Transverse colon (tissue), 4 donors: ENCODE data around the gene AVPI1. TPM values are rescaled to one million over a fixed set of nuclear protein-coding genes. Genes with fewer than 3 reads are reported as not detected.

Source experiments
- DNase-seq: peaks from one replicate; pipeline ENCODE4 v3.0.0-alpha.2; 2019
- H3K27ac ChIP-seq, 4 donors: fragments of 200-600 bp; sonication (generic); 2 replicates each; pipeline ENCODE4 v1.5.1; 2016 to 2018; ENCODE audit warnings: inconsistent platforms in 4 of 4
- H3K27me3 ChIP-seq: fragments of 200-600 bp; sonication (generic); 2 replicates; pipeline ENCODE4 v1.5.1; 2017; ENCODE audit warnings: inconsistent platforms
- H3K36me3 ChIP-seq, 4 donors: fragments of 200-600 bp; sonication (generic); 2 replicates each; pipeline ENCODE4 v1.5.1; 2017 to 2019; ENCODE audit warnings: inconsistent platforms in 4 of 4
- H3K4me1 ChIP-seq, 4 donors: fragments of 200-600 bp; sonication (generic); 2 replicates each; pipeline ENCODE4 v1.5.1; 2017 to 2020; ENCODE audit warnings: inconsistent platforms in 4 of 4
- H3K4me3 ChIP-seq, 4 donors: fragments of 200-600 bp; sonication (generic); 1 replicate in 1 of 4; 2 replicates in 3 of 4; pipeline versions ENCODE4 v1.5.1 to v1.6.1; 2017 to 2019; ENCODE audit warnings: inconsistent platforms in 4 of 4
- H3K9me3 ChIP-seq, 2 donors: fragments of 200-600 bp; sonication (generic); 2 replicates each; pipeline ENCODE4 v1.5.1; 2017 to 2019; ENCODE audit warnings: inconsistent platforms in 2 of 2
- EP300 ChIP-seq: sonication (generic); formaldehyde crosslinking; IDR thresholded peaks from one replicate; pipeline ENCODE4 v1.6.1; 2017; ENCODE audit warnings: antibody characterized with exemption, low read depth
- POLR2A ChIP-seq: fragments of 450-650 bp; IDR thresholded peaks from one replicate; pipeline ENCODE4 v1.6.1; 2016; ENCODE audit warnings: antibody characterized with exemption, mild to moderate bottlenecking, moderate library complexity
- POLR2AphosphoS5 ChIP-seq, 3 donors: sonication (generic); formaldehyde crosslinking; IDR thresholded peaks; one replicate each; pipeline ENCODE4 v1.6.1; 2016; ENCODE audit warnings: antibody characterized with exemption in 3 of 3
- WGBS, 2 donors: methylation state at CpG; one replicate each; pipeline ENCODE4 v1.1.5; 2018; ENCODE audit warnings: low coverage in 1 of 2; 5-methylcytosine and 5-hydroxymethylcytosine counted together
- in situ Hi-C, 4 donors: fragments of 200-750 bp; cut with MboI; loops; one replicate each; pipeline versions ENCODE4 v1.15.0 to v1.15.1; 2017; ENCODE audit warnings: low sequenced_read_pairs in 3 of 4, low pct_ligation_motif_present in 1 of 4, low pct_unique_long_range_greater_than_20kb in 1 of 4
- intact Hi-C: fragments of 100-400 bp; cut with DNase I; formaldehyde crosslinking; loops from one replicate; pipeline ENCODE4 v1.15.1; 2023; ENCODE audit warnings: low total_unique reads
- total RNA-seq, 4 donors: library from RNA; depleted of rRNA; stranded (reverse); fragments of >200 nt; gene quantifications; one replicate each; pipeline ENCODE4 v1.1.0, GENCODE V29; 2016
- TF ChIP-seq, protein P1 (sequence below), 5 experiments: fragments of 200-600 bp in 3 of 5; fragments of 450-650 bp in 2 of 5; sonication (generic) in 3 of 5; IDR thresholded peaks; 1 replicate in 2 of 5; 2 replicates in 3 of 5; pipeline ENCODE4 v1.5.1; 2016 to 2017; ENCODE audit warnings: antibody characterized with exemption in 5 of 5, inconsistent platforms in 3 of 5, mild to moderate bottlenecking in 2 of 5, moderate library complexity in 1 of 5

AVPI1 gene
- total RNA-seq, 4 donors from 2014 or later, result 24.3 to 79.3 (median 47.9) TPM

DNA sequence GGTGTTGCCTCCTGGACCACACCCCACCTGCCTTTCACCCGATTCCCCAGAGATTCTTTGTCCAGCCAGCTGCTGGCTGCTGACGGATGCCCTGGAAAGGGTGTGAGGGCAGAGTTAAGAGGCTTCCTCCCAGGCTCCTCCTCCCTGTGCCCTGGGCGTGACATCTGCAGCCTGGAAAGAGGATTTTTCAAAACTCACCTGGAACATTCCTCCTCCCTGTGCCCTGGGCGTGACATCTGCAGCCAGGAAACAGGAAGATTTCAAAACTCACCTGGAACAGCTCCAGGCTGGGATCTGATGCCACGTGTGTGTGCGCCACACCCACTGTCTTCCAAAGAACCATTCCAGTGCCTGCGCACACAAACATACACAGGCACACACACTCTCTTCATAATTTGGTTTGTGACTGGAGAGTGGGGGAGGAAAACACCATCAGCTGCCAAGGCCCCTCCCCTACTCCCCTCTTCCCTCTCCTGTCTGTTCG, 31.7 kb upstream of the AVPI1 start:
- peak; percentile 94 for DNase-seq
- intact Hi-C loops (no loop called here), in situ Hi-C loops (no loop called here)
- Histone ChIP-seq H3K27me3 (no peaks in the 10 kb centered on the region), H3K4me1 (peaks cover 47 to 83% (median 69%) of the 10 kb centered on the region in 4 donors), H3K4me3 (no peak overlapping the region), H3K36me3 (no peaks in the 10 kb centered on the region), H3K9me3 (no peaks in the 10 kb centered on the region), H3K27ac (peak overlapping the region; percentile 87 to 99 (median 96))
- WGBS, 2 donors, result 22% methylated on average over 8 of the region's 8 CpGs; no CpG with 5 or more reads in 1 of the 2 donors
- TF ChIP-seq POLR2AphosphoS5 (IDR thresholded peaks at IDR 0.05) (peak; percentile 50 to 88 (median 64)), POLR2A (peak; percentile 46), EP300 (peak; percentile 32)
- TF ChIP-seq, protein P1, sequence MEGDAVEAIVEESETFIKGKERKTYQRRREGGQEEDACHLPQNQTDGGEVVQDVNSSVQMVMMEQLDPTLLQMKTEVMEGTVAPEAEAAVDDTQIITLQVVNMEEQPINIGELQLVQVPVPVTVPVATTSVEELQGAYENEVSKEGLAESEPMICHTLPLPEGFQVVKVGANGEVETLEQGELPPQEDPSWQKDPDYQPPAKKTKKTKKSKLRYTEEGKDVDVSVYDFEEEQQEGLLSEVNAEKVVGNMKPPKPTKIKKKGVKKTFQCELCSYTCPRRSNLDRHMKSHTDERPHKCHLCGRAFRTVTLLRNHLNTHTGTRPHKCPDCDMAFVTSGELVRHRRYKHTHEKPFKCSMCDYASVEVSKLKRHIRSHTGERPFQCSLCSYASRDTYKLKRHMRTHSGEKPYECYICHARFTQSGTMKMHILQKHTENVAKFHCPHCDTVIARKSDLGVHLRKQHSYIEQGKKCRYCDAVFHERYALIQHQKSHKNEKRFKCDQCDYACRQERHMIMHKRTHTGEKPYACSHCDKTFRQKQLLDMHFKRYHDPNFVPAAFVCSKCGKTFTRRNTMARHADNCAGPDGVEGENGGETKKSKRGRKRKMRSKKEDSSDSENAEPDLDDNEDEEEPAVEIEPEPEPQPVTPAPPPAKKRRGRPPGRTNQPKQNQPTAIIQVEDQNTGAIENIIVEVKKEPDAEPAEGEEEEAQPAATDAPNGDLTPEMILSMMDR (IDR thresholded peaks at IDR 0.05), result no peak

DNA sequence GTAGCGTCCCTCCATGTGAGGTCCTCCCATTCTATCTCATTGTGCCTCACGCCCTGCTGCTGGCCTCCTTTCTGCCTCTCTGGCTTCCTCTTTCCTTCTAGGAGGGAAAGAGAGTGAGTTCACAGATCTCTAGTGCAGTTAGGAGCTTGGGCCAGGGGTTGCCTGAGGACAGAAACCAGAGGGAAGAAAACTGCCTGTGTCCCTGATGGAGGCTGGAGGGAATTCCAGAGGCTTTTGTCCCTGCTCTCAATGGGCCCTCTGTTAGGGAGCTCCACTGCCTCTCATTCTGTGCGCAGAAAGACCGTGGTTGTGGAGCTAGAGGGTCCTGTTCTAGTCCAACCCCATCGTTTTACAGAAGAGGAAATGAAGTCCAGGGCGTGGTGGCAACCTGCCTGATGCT, 31.1 kb upstream of the AVPI1 start:
- no peak for DNase-seq
- WGBS, 2 donors, result 37 to 52% methylated on average over 3 to 6 of the region's 6 CpGs
- in situ Hi-C loops (no loop called here), intact Hi-C loops (no loop called here)
- H3K4me3 ChIP-seq, result no peak overlapping the region
- peak overlapping the region; percentile 87 to 99 (median 96) for H3K27ac ChIP-seq
- H3K27me3 ChIP-seq, result no peaks in the 10 kb centered on the region
- H3K4me1 ChIP-seq, result peaks cover 47 to 81% (median 70%) of the 10 kb centered on the region in 4 donors
- no peaks in the 10 kb centered on the region for H3K36me3 ChIP-seq
- TF ChIP-seq, protein P1 (IDR thresholded peaks at IDR 0.05), result no peak
- TF ChIP-seq POLR2A, result no peak
- no peak for TF ChIP-seq POLR2AphosphoS5 (IDR thresholded peaks at IDR 0.05)
- TF ChIP-seq EP300, result no peak
- no peaks in the 10 kb centered on the region for H3K9me3 ChIP-seq

DNA sequence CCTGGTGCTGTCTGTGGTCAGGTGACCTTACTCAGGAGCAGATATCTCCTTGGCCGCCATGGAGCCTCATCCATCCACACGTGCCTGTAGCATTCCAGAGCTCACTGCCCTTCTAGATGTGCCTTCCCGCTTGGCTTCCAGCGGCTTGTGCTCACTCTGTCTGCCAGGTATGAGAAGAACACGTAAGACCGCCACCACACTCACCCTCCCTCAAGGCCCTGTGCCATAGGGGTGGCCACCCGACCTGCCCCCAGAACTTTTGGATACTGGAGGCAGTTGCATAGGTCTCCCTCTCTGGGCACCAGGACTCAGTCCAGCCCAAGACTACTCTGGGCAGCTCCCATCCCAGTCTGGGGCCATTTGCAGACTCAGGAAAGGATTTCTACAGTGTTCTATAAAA, 30.6 kb upstream of the AVPI1 start:
- Histone ChIP-seq H3K4me1 (peaks cover 49 to 81% (median 68%) of the 10 kb centered on the region in 4 donors), H3K27me3 (no peaks in the 10 kb centered on the region), H3K9me3 (no peaks in the 10 kb centered on the region), H3K27ac (peak overlapping the region; percentile 87 to 99 (median 96)), H3K4me3 (no peak overlapping the region), H3K36me3 (no peaks in the 10 kb centered on the region)
- in situ Hi-C loops (no loop called here), intact Hi-C loops (no loop called here)
- TF ChIP-seq POLR2AphosphoS5 (IDR thresholded peaks at IDR 0.05), result no peak
- no peak for TF ChIP-seq POLR2A
- TF ChIP-seq, protein P1 (IDR thresholded peaks at IDR 0.05), result no peak
- TF ChIP-seq EP300, result no peak
- WGBS, 2 donors, result 90% methylated on average over 7 of the region's 7 CpGs; no CpG with 5 or more reads in 1 of the 2 donors
- no peak for DNase-seq

DNA sequence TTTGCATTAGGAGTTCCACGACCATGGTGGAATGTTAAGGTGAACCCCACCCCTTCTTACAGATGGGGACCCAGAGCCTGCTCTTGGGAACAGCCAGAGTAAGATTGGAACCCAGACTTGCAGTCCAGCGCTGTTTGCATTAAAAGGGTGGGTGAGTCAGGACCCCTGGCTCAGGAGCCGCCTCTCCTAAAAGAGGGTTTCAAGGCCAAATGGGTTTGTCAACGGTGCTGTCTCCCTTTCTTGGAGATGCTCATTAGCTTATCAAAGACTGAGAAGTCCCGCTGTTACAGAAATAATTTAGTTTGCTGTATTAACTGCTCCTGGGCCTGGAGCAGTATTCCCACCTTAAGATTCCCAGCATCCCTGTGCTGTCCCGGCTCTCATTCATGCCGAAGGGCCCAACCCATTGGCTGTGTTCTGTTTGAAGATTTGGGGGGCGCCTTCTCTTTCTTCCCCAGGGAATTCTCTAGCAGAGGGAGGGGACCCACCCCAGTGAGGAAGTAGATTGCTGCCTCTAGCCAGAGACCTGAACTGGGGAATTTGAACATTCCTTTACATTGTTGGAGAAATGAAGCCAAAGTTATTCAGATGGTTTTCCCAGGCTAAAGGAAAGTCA, 28.3 kb upstream of the AVPI1 start:
- Histone ChIP-seq H3K4me3 (peak overlapping the region; percentile 41 to 83 (median 68)), H3K4me1 (peaks cover 46 to 76% (median 58%) of the 10 kb centered on the region in 4 donors), H3K9me3 (no peaks in the 10 kb centered on the region), H3K27ac (peak overlapping the region; percentile 93 to 99 (median 98)), H3K27me3 (no peaks in the 10 kb centered on the region), H3K36me3 (no peaks in the 10 kb centered on the region)
- intact Hi-C loops, result no loop called here
- in situ Hi-C loops, result no loop called here
- TF ChIP-seq POLR2A (no peak), EP300 (no peak), POLR2AphosphoS5 (IDR thresholded peaks at IDR 0.05) (no peak)
- TF ChIP-seq, protein P1 (IDR thresholded peaks at IDR 0.05), result no peak
- DNase-seq, result no peak
- WGBS, 2 donors, result 58 to 74% methylated on average over 3 to 8 of the region's 8 CpGs
